IMR-90 (cell line): ENCODE data around the gene RBP2. TPM values are rescaled to one million over a fixed set of nuclear protein-coding genes. Genes with fewer than 3 reads are reported as not detected.

Source experiments
- ATAC-seq: fragments of 200-7000 bp; cut with Tn5 transposase; 2 replicates; pipeline ENCODE4 v1.9.1; 2020; ENCODE audit warnings: low read depth, mild to moderate bottlenecking, moderate library complexity
- BruUV-seq: library from RNA; stranded (reverse); fragments of 400-500 nt; replicated peaks from 2 replicates; lab custom pipeline; 2021; lab: Mats Ljungman, UMichigan
- CTCF ChIA-PET: fragments of 300-600 bp; formaldehyde crosslinking; extraction: SDS; loops from one replicate; lab custom pipeline; 2021; ENCODE audit warnings: antibody characterized with exemption; lab: Yijun Ruan, JAX
- POLR2A ChIA-PET: fragments of 300-600 bp; sonication (Branson Sonifier 250); formaldehyde crosslinking; loops from one replicate; lab custom pipeline; 2022; ENCODE audit warnings: antibody characterized with exemption; ENCODE audit not compliant: unreplicated experiment; lab: Charles Lee
- DNase-seq: peaks from one replicate; pipeline ENCODE4 v3.0.0; 2013
- H2AFZ ChIP-seq: replicated peaks from 2 replicates; pipeline ENCODE3; 2013; ENCODE audit warnings: low read length, mild to moderate bottlenecking; ENCODE audit not compliant: poor library complexity
- H2AK5ac ChIP-seq: 2 replicates; pipeline ENCODE4 v1.6.1; 2013; ENCODE audit warnings: low read depth, low read length, inconsistent platforms
- H2AK9ac ChIP-seq: replicated peaks from 2 replicates; pipeline ENCODE3; 2013; ENCODE audit warnings: mild to moderate bottlenecking, low read depth, low read length, moderate library complexity; ENCODE audit not compliant: poor library complexity
- H2BK120ac ChIP-seq: 2 replicates; pipeline ENCODE4 v1.6.1; 2013; ENCODE audit warnings: low read depth, low read length, inconsistent platforms
- H2BK15ac ChIP-seq: 3 replicates; pipeline ENCODE4 v1.6.1; 2013; ENCODE audit warnings: low read depth, low read length, inconsistent platforms
- H2BK20ac ChIP-seq: 2 replicates; pipeline ENCODE4 v1.6.1; 2013; ENCODE audit warnings: low read depth, mild to moderate bottlenecking, inconsistent platforms, low read length, moderate library complexity
- H2BK5ac ChIP-seq: 2 replicates; pipeline ENCODE4 v1.6.1; 2013; ENCODE audit warnings: mild to moderate bottlenecking, low read depth, low read length, inconsistent platforms; ENCODE audit not compliant: poor library complexity, severe bottlenecking
- H3K14ac ChIP-seq: replicated peaks from 2 replicates; pipeline ENCODE4 v1.6.1; 2013; ENCODE audit warnings: low read depth, low read length, inconsistent platforms
- H3K18ac ChIP-seq: 2 replicates; pipeline ENCODE4 v1.6.1; 2013; ENCODE audit warnings: low read depth, low read length, control low read depth
- H3K23ac ChIP-seq: 2 replicates; pipeline ENCODE4 v1.6.1; 2013; ENCODE audit warnings: low read depth, low read length, inconsistent platforms
- H3K27ac ChIP-seq: 2 replicates; pipeline ENCODE4 v1.5.1; 2013; ENCODE audit warnings: mild to moderate bottlenecking, control low read depth, low read length; ENCODE audit not compliant: insufficient read depth
- H3K27me3 ChIP-seq: 2 replicates; pipeline ENCODE4 v1.6.1; 2013; ENCODE audit warnings: low read length; ENCODE audit not compliant: control insufficient read depth, insufficient read depth
- H3K36me3 ChIP-seq: 2 replicates; pipeline ENCODE4 v1.6.1; 2013; ENCODE audit warnings: low read length, mixed read lengths; ENCODE audit not compliant: control insufficient read depth, insufficient read depth
- H3K4ac ChIP-seq: 2 replicates; pipeline ENCODE4 v1.6.1; 2013; ENCODE audit warnings: low read depth, low read length, inconsistent platforms
- H3K4me1 ChIP-seq: 2 replicates; pipeline ENCODE4 v1.6.1; 2013; ENCODE audit warnings: low read length, mixed read lengths; ENCODE audit not compliant: control insufficient read depth, insufficient read depth
- H3K4me2 ChIP-seq: 2 replicates; pipeline ENCODE4 v1.6.1; 2013; ENCODE audit warnings: low read depth, mild to moderate bottlenecking, control low read depth, low read length, moderate library complexity
- H3K4me3 ChIP-seq: 2 replicates; pipeline ENCODE4 v1.5.1; 2013; ENCODE audit warnings: low read depth, mild to moderate bottlenecking, control low read depth, low read length, moderate library complexity; ENCODE audit not compliant: insufficient read depth
- H3K56ac ChIP-seq: 2 replicates; pipeline ENCODE4 v1.6.1; 2013; ENCODE audit warnings: low read length, inconsistent platforms; ENCODE audit not compliant: insufficient read depth; ENCODE audit errors: extremely low read depth
- H3K79me1 ChIP-seq, 2 experiments: 2 replicates each; pipeline ENCODE4 v1.6.1; 2013; ENCODE audit warnings: low read length in 2 of 2, inconsistent platforms in 1 of 2, low read depth in 1 of 2
- H3K9ac ChIP-seq: 2 replicates; pipeline ENCODE4 v1.6.1; 2013; ENCODE audit warnings: low read depth, low read length, control low read depth
- H3K9me1 ChIP-seq: 2 replicates; pipeline ENCODE4 v1.6.1; 2013; ENCODE audit warnings: low read length, inconsistent platforms; ENCODE audit not compliant: insufficient read depth
- H3K9me3 ChIP-seq: 2 replicates; pipeline ENCODE4 v1.6.1; 2013; ENCODE audit warnings: low read length; ENCODE audit not compliant: control insufficient read depth, insufficient read depth
- H4K20me1 ChIP-seq: 2 replicates; pipeline ENCODE4 v1.6.1; 2013; ENCODE audit warnings: low read length, inconsistent platforms; ENCODE audit not compliant: insufficient read depth
- H4K5ac ChIP-seq: 2 replicates; pipeline ENCODE4 v1.6.1; 2013; ENCODE audit warnings: mild to moderate bottlenecking, low read depth, low read length, control low read depth
- H4K8ac ChIP-seq, 2 experiments: 2 replicates each; pipeline ENCODE4 v1.6.1; 2013; ENCODE audit warnings: low read depth in 2 of 2, low read length in 2 of 2, control low read depth in 1 of 2, inconsistent platforms in 1 of 2
- H4K91ac ChIP-seq: 2 replicates; pipeline ENCODE4 v1.6.1; 2013; ENCODE audit warnings: low read depth, low read length, inconsistent platforms; ENCODE audit not compliant: insufficient read depth
- BHLHE40 ChIP-seq: fragments of 150-350 bp; IDR thresholded peaks from 2 replicates; pipeline ENCODE4 v1.6.1; 2016; ENCODE audit warnings: mild to moderate bottlenecking, low read depth, low read length
- CEBPB ChIP-seq: IDR thresholded peaks from 2 replicates; pipeline ENCODE4 v1.6.1; 2012; ENCODE audit warnings: low read depth, low read length, improper control_type of control experiment
- CHD1 ChIP-seq: IDR thresholded peaks from 2 replicates; pipeline ENCODE4 v1.6.1; 2012; ENCODE audit warnings: low read depth, low read length, improper control_type of control experiment
- CTCF ChIP-seq: conservative IDR thresholded peaks from 2 replicates; pipeline ENCODE4 v1.5.1; 2012; ENCODE audit warnings: mild to moderate bottlenecking, low read depth, low read length, improper control_type of control experiment
- ELK1 ChIP-seq: fragments of 150-350 bp; IDR thresholded peaks from 2 replicates; pipeline ENCODE4 v1.6.1; 2016; ENCODE audit warnings: low read depth, mild to moderate bottlenecking, low read length, moderate library complexity, borderline replicate concordance
- FOS ChIP-seq: fragments of 150-350 bp; IDR thresholded peaks from 2 replicates; pipeline ENCODE4 v1.6.1; 2016; ENCODE audit warnings: low read depth, low read length
- MAFK ChIP-seq: IDR thresholded peaks from 2 replicates; pipeline ENCODE4 v1.6.1; 2012; ENCODE audit warnings: low read depth, low read length, improper control_type of control experiment
- MAZ ChIP-seq: IDR thresholded peaks from 2 replicates; pipeline ENCODE4 v1.6.1; 2012; ENCODE audit warnings: low read depth, mild to moderate bottlenecking, low read length, improper control_type of control experiment, moderate library complexity, borderline replicate concordance
- MXI1 ChIP-seq: IDR thresholded peaks from 2 replicates; pipeline ENCODE4 v1.6.1; 2012; ENCODE audit warnings: low read depth, mild to moderate bottlenecking, low read length, moderate library complexity, borderline replicate concordance
- NFE2L2 ChIP-seq: fragments of 150-350 bp; IDR thresholded peaks from 2 replicates; pipeline ENCODE4 v1.6.1; 2016; ENCODE audit warnings: low read depth, mild to moderate bottlenecking, low read length
- POLR2A ChIP-seq: IDR thresholded peaks from 2 replicates; pipeline ENCODE4 v1.6.1; 2012; ENCODE audit warnings: mild to moderate bottlenecking, low read depth, low read length
- RAD21 ChIP-seq: IDR thresholded peaks from 2 replicates; pipeline ENCODE4 v1.6.1; 2012; ENCODE audit warnings: low read length, improper control_type of control experiment
- RCOR1 ChIP-seq: IDR thresholded peaks from 2 replicates; pipeline ENCODE4 v1.6.1; 2012; ENCODE audit warnings: mild to moderate bottlenecking, low read length, improper control_type of control experiment; ENCODE audit not compliant: insufficient replicate concordance
- RFX5 ChIP-seq: IDR thresholded peaks from 2 replicates; pipeline ENCODE4 v1.8.0; 2012; ENCODE audit warnings: low read depth, mild to moderate bottlenecking, low read length, moderate library complexity
- SMC3 ChIP-seq: fragments of 150-350 bp; IDR thresholded peaks from 2 replicates; pipeline ENCODE4 v1.6.1; 2016; ENCODE audit warnings: low read depth, mild to moderate bottlenecking, antibody characterized with exemption, low read length, moderate library complexity
- USF2 ChIP-seq: fragments of 150-350 bp; IDR thresholded peaks from 2 replicates; pipeline ENCODE4 v1.6.1; 2017; ENCODE audit warnings: mild to moderate bottlenecking, antibody characterized with exemption, low read length, low read depth
- WGBS, 2 experiments: methylation state at CpG; one replicate each; pipeline versions ENCODE4 v1.1.5 to v1.1.7; 2013; ENCODE audit warnings: missing lambda C conversion rate in 2 of 2; ENCODE audit not compliant: insufficient read length in 1 of 2; ENCODE audit errors: extremely low coverage in 2 of 2; 5-methylcytosine and 5-hydroxymethylcytosine counted together
- dilution Hi-C: fragments of 300-500 bp; cut with HindIII; formaldehyde crosslinking; loops from one replicate; pipeline ENCODE4 v1.14.3; 2018; ENCODE audit warnings: low sequenced_read_pairs; ENCODE audit not compliant: unreplicated experiment
- in situ Hi-C: fragments of 300-500 bp; cut with MboI; formaldehyde crosslinking; loops from 3 replicates; pipeline ENCODE4 v1.14.3; 2019; ENCODE audit warnings: low sequenced_read_pairs, inconsistent platforms, mixed read lengths
- intact Hi-C: fragments of 100-400 bp; cut with micrococcal nuclease; formaldehyde crosslinking; loops from 2 replicates; pipeline ENCODE4 v1.10.0; 2022
- polyA plus RNA-seq, 3 experiments: library from polyadenylated mRNA; depleted of rRNA; stranded (reverse); fragments of >200 nt; gene quantifications; 2 replicates each; pipeline ENCODE4 v1.2.3, GENCODE V29; 2012; ENCODE audit warnings: low replicate concordance in 1 of 3
- total RNA-seq: library from RNA; depleted of rRNA; stranded (reverse); fragments of >200 nt; gene quantifications from 2 replicates; pipeline ENCODE4 v1.2.3, GENCODE V29; 2012

Gene RBP2
- total and polyA plus RNA-seq, 2 of the 4 experiments (the other 2 are of a cell fraction) = not detected

GRCh38 chr3:139443186-139443585 is 33.1 kb downstream of the RBP2 start:
- no peak overlapping the region for H2AK9ac ChIP-seq
- no peak overlapping the region for H4K8ac ChIP-seq
- no peak overlapping the region for H3K27ac ChIP-seq
- no peaks in the 10 kb centered on the region for H3K9me1 ChIP-seq
- no peak overlapping the region for H2BK120ac ChIP-seq
- H3K9ac ChIP-seq = no peak overlapping the region
- H4K20me1 ChIP-seq = no peaks in the 10 kb centered on the region
- H3K9me3 ChIP-seq = no peaks in the 10 kb centered on the region
- no peak overlapping the region for H3K4me2 ChIP-seq
- in situ Hi-C loops (loop anchor here (25.0 kb wide), 1 partner anchor 1419 kb away; no protein-coding TSS in a partner anchor), intact Hi-C loops (no loop called here), dilution Hi-C loops (no loop called here)
- H3K23ac ChIP-seq = no peak overlapping the region
- no peak overlapping the region for H2AK5ac ChIP-seq
- no peak overlapping the region for H3K56ac ChIP-seq
- H2BK20ac ChIP-seq = no peak overlapping the region
- no peak overlapping the region for H3K4ac ChIP-seq
- no peak overlapping the region for H4K91ac ChIP-seq
- no peaks in the 10 kb centered on the region for H3K79me1 ChIP-seq
- no peak overlapping the region for H2BK15ac ChIP-seq
- POLR2A ChIA-PET = no interaction called here
- H3K18ac ChIP-seq = no peak overlapping the region
- 50% methylated on average over 1 of the region's 7 CpGs; no CpG with 5 or more reads in 1 of the 2 experiments for WGBS, 2 experiments
- no peak for TF ChIP-seq USF2
- TF ChIP-seq SMC3 = no peak
- no peak for TF ChIP-seq CEBPB
- TF ChIP-seq CTCF = no peak
- TF ChIP-seq RAD21 = no peak
- no peak for TF ChIP-seq BHLHE40
- no peak for TF ChIP-seq CHD1
- TF ChIP-seq RFX5 = no peak
- no peak for TF ChIP-seq MAZ
- no peak for TF ChIP-seq FOS
- no peak for TF ChIP-seq POLR2A
- TF ChIP-seq MAFK = no peak
- TF ChIP-seq RCOR1 = no peak
- no peak for TF ChIP-seq ELK1
- TF ChIP-seq MXI1 = no peak
- TF ChIP-seq NFE2L2 = no peak
- no peak overlapping the region for H3K4me3 ChIP-seq
- H3K4me1 ChIP-seq = no peaks in the 10 kb centered on the region
- DNase-seq (no peak), ATAC-seq (no peak)
- H3K27me3 ChIP-seq = no peaks in the 10 kb centered on the region; the same call in none of the 2 replicates
- no peak overlapping the region for H2BK5ac ChIP-seq
- H3K14ac ChIP-seq = no peak overlapping the region
- H4K5ac ChIP-seq = no peak overlapping the region
- BruUV-seq = no TSS peak
- CTCF ChIA-PET = no interaction called here
- H3K36me3 ChIP-seq = no peaks in the 10 kb centered on the region
- H2AFZ ChIP-seq = no peak overlapping the region
